HL-60 (cell line): ENCODE results near the gene TMEM176B.

Source experiments
- DNase-seq, 2 experiments: peaks; one replicate each; pipeline ENCODE4 v3.0.0-alpha.2; 2010 to 2020; ENCODE audit warnings: low read depth in 1 of 2, low spot score in 1 of 2
- H3K27ac ChIP-seq: fragments of 250-450 bp; sonication (Bioruptor Pico); replicated peaks from 2 replicates; pipeline ENCODE4 v1.5.1; 2020; ENCODE audit warnings: mild to moderate bottlenecking, moderate library complexity
- H3K27me3 ChIP-seq: fragments of 250-450 bp; sonication (Bioruptor Pico); 2 replicates; pipeline ENCODE4 v1.5.1; 2021; ENCODE audit warnings: mild to moderate bottlenecking, moderate library complexity; ENCODE audit not compliant: insufficient read depth, poor library complexity, severe bottlenecking
- H3K4me3 ChIP-seq: replicated peaks from 2 replicates; pipeline ENCODE4 v1.5.1; 2011; ENCODE audit warnings: mild to moderate bottlenecking, control low read depth, low read length; ENCODE audit not compliant: insufficient read depth
- GABPA ChIP-seq: IDR thresholded peaks from 2 replicates; pipeline ENCODE4 v1.6.1; 2012; ENCODE audit warnings: low read depth
- POLR2AphosphoS5 ChIP-seq: IDR thresholded peaks from 2 replicates; pipeline ENCODE4 v1.6.1; 2012; ENCODE audit warnings: low read depth
- REST ChIP-seq: IDR thresholded peaks from 2 replicates; pipeline ENCODE4 v1.6.1; 2012; ENCODE audit warnings: low read depth; ENCODE audit not compliant: insufficient replicate concordance
- SPI1 ChIP-seq: IDR thresholded peaks from 2 replicates; pipeline ENCODE4 v1.6.1; 2012; ENCODE audit warnings: low read depth, mild to moderate bottlenecking, borderline replicate concordance
- TF ChIP-seq, protein P1 (sequence below): IDR thresholded peaks from one replicate; pipeline ENCODE4 v1.5.1; 2011; ENCODE audit warnings: low read length, control low read depth, inconsistent platforms; ENCODE audit not compliant: insufficient read depth

The TMEM176B gene

GRCh38 chr7:150845421-150845861 lies 45.3 kb upstream of the TMEM176B start:
- DNase-seq, result peak in 1 of 2 experiments; percentile 5

DNA sequence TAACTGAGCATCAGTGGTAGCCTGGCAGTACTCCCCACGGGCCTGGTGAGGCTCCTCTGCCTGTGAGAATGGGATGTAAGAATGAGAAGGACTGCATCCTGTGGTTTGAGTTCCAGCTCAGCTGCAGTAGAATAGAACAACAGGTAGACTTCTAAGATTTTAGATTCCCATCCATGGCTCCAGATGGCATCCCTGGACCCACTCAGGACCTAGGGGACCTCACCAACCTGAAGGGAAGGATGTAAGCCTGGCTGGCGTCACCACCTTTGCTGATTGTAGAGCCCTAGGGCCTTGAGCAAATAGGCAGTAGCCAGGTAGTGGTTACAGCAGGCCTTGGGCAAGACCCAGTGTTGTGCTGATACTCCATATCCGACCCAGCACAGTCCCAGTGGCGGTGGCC lies 42.6 kb upstream of the TMEM176B start:
- no peak overlapping the region for H3K27ac ChIP-seq
- H3K4me3 ChIP-seq, result no peak overlapping the region
- TF ChIP-seq SPI1 (no peak), POLR2AphosphoS5 (no peak), GABPA (no peak), REST (no peak)
- TF ChIP-seq, protein P1, sequence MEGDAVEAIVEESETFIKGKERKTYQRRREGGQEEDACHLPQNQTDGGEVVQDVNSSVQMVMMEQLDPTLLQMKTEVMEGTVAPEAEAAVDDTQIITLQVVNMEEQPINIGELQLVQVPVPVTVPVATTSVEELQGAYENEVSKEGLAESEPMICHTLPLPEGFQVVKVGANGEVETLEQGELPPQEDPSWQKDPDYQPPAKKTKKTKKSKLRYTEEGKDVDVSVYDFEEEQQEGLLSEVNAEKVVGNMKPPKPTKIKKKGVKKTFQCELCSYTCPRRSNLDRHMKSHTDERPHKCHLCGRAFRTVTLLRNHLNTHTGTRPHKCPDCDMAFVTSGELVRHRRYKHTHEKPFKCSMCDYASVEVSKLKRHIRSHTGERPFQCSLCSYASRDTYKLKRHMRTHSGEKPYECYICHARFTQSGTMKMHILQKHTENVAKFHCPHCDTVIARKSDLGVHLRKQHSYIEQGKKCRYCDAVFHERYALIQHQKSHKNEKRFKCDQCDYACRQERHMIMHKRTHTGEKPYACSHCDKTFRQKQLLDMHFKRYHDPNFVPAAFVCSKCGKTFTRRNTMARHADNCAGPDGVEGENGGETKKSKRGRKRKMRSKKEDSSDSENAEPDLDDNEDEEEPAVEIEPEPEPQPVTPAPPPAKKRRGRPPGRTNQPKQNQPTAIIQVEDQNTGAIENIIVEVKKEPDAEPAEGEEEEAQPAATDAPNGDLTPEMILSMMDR, result no peak
- DNase-seq, result no peak
- no peaks in the 10 kb centered on the region for H3K27me3 ChIP-seq

More at GRCh38 chr7:150845421-150845861, 45.3 kb upstream of the TMEM176B start:
- Histone ChIP-seq H3K27me3 (no peaks in the 10 kb centered on the region), H3K4me3 (no peak overlapping the region), H3K27ac (no peak overlapping the region)
- TF ChIP-seq, protein P1, result no peak
- TF ChIP-seq SPI1 (no peak), GABPA (no peak), REST (no peak), POLR2AphosphoS5 (no peak)

GRCh38 chr7:150842018-150842417 lies 41.9 kb upstream of the TMEM176B start:
- H3K4me3 ChIP-seq, result no peak overlapping the region
- no peaks in the 10 kb centered on the region for H3K27me3 ChIP-seq
- no peak overlapping the region for H3K27ac ChIP-seq
- DNase-seq, result no peak
- TF ChIP-seq, protein P1, result no peak
- TF ChIP-seq SPI1, result no peak
- TF ChIP-seq POLR2AphosphoS5, result no peak
- no peak for TF ChIP-seq GABPA
- no peak for TF ChIP-seq REST
